H54 (cell line): Measurements from ENCODE around the gene ASB3.

Source experiments
- DNase-seq: peaks from one replicate; pipeline ENCODE4 v3.0.0; 2011; ENCODE audit warnings: low spot score, mixed read lengths; ENCODE audit not compliant: insufficient read length
- FAIRE-seq: peaks from 3 replicates; lab custom pipeline; 2011; peaks lifted over from hg19 to GRCh38; lab: Jason Lieb, UNC
- POLR2A ChIP-seq: IDR thresholded peaks from 2 replicates; pipeline ENCODE4 v1.6.1; 2011; ENCODE audit warnings: low read depth, mild to moderate bottlenecking, low read length

Gene ASB3

DNA sequence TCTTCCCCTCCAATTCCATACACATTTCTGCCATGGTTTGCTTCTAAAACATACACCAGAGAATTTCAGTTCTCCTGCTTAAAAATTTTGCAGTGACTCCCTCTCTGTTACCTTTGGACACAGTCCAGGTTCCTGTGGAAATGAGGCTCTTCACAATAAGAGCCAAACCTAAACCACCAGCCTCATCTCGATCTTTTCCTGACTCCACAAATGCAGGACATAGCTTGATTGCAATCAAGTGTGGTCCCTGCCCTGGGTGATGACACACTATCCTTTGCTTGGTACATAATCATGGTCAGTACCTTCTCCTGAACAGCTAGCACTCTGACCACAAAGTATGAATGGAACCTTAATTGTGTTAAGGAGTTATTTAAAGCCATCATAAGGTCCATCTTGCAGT lies 154.0 kb downstream of the ASB3 start:
- FAIRE-seq, result peak; percentile 30
- no peak for DNase-seq
- no peak for TF ChIP-seq POLR2A

- no peak for FAIRE-seq
Measured at GRCh38 chr2:53632126-53632460, 154.7 kb downstream of the ASB3 start.

GRCh38 chr2:53631313-53632125 lies 155.2 kb downstream of the ASB3 start:
- FAIRE-seq, result no peak
- no peak for TF ChIP-seq POLR2A
- no peak for DNase-seq

More at GRCh38 chr2:53632126-53632460, 154.7 kb downstream of the ASB3 start:
- no peak for TF ChIP-seq POLR2A
- no peak for DNase-seq

DNA sequence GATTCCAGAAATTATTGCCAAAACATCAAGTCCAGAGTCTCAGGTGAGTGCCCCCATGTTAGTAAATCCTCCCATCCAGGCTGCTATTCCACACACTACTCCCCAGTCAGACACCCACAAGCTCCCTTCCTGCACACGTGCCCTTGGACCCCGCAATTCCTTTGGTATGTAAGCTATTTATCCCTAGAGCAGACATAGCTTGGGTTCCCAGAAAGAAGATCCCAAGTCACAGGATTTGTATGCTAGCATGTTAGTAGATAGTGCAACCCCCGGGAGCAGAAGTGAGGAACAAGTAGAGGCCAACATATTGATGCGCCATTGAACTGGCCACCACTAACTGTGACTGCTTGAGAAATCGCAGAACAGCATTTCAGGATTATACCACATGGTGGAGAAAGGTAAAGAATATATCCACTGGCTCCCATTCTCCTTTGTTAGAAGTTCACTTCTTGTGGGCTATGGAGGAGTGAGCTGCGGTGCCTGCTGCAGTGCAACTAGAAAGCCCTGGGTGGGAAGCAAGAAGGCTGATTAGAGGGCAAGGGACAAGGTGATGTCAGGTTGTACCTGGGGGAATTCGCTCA lies 156.6 kb downstream of the ASB3 start:
- DNase-seq (no peak), FAIRE-seq (no peak)
- no peak for TF ChIP-seq POLR2A

- FAIRE-seq, result no peak
- no peak for DNase-seq
- no peak for TF ChIP-seq POLR2A
Measured at GRCh38 chr2:53629501-53629900, 157.3 kb downstream of the ASB3 start.

- no peak for DNase-seq
- FAIRE-seq, result no peak
- TF ChIP-seq POLR2A, result no peak
Measured at GRCh38 chr2:53629001-53629400, 157.8 kb downstream of the ASB3 start.

- no peak for TF ChIP-seq POLR2A
- DNase-seq (no peak), FAIRE-seq (no peak)
Measured at GRCh38 chr2:53622141-53622540, 164.6 kb downstream of the ASB3 start.

GRCh38 chr2:53620981-53621380 lies 165.8 kb downstream of the ASB3 start:
- no peak for FAIRE-seq
- TF ChIP-seq POLR2A, result no peak
- DNase-seq, result no peak
